DND-41 (cell line): ENCODE results near the gene PCDHGA12.
A peak's percentile ranks its signal among the peaks of the same experiment; 100 is the strongest.

Experiments used
- ATAC-seq: fragments of 200-7000 bp; cut with Tn5 transposase; 3 replicates; pipeline ENCODE4 v1.9.1; 2021; ENCODE audit warnings: low read depth; ENCODE audit not compliant: insufficient read depth
- DNase-seq: peaks from one replicate; pipeline ENCODE4 v3.0.0-alpha.2; 2020
- H2AFZ ChIP-seq: 2 replicates; pipeline ENCODE4 v1.6.0; 2012; ENCODE audit warnings: low read depth, low read length
- H3K27ac ChIP-seq: 2 replicates; pipeline ENCODE4 v1.5.1; 2012; ENCODE audit warnings: low read length, inconsistent platforms
- H3K27me3 ChIP-seq: fragments of 200-600 bp; sonication (generic); 2 replicates; pipeline ENCODE4 v1.6.0; 2012; ENCODE audit warnings: low read length, mild to moderate bottlenecking, inconsistent platforms; ENCODE audit not compliant: insufficient read depth, poor library complexity
- H3K36me3 ChIP-seq: 2 replicates; pipeline ENCODE4 v1.5.1; 2012; ENCODE audit warnings: low read length, inconsistent platforms; ENCODE audit not compliant: insufficient read depth
- H3K4me1 ChIP-seq: 2 replicates; pipeline ENCODE4 v1.5.1; 2012; ENCODE audit warnings: mild to moderate bottlenecking, low read length; ENCODE audit not compliant: insufficient read depth
- H3K4me2 ChIP-seq: 2 replicates; pipeline ENCODE4 v1.6.0; 2012; ENCODE audit warnings: mild to moderate bottlenecking, moderate library complexity, low read length, inconsistent platforms; ENCODE audit not compliant: insufficient read depth
- H3K4me3 ChIP-seq, 2 experiments: fragments of 200-600 bp in 1 of 2; shearing (Covaris generic) in 1 of 2; 2 replicates each; pipeline ENCODE4 v1.5.1; 2012 to 2016; ENCODE audit warnings: inconsistent platforms in 2 of 2, low read length in 2 of 2, mild to moderate bottlenecking in 2 of 2, low read depth in 1 of 2, moderate library complexity in 1 of 2
- H3K79me2 ChIP-seq: 2 replicates; pipeline ENCODE4 v1.6.0; 2012; ENCODE audit warnings: low read length, inconsistent platforms; ENCODE audit not compliant: insufficient read depth
- H3K9ac ChIP-seq: 2 replicates; pipeline ENCODE4 v1.6.0; 2012; ENCODE audit warnings: low read depth, mild to moderate bottlenecking, inconsistent platforms, low read length, moderate library complexity
- H3K9me3 ChIP-seq: 2 replicates; pipeline ENCODE4 v1.5.1; 2012; ENCODE audit warnings: low read length, moderate library complexity, mild to moderate bottlenecking, inconsistent platforms; ENCODE audit not compliant: insufficient read depth, severe bottlenecking
- H4K20me1 ChIP-seq: 2 replicates; pipeline ENCODE4 v1.6.0; 2012; ENCODE audit warnings: low read length; ENCODE audit not compliant: insufficient read depth
- EZH2 ChIP-seq: IDR thresholded peaks from 3 replicates; pipeline ENCODE4 v1.6.1; 2012; ENCODE audit warnings: borderline replicate concordance, low read depth, mild to moderate bottlenecking, moderate library complexity, low read length, inconsistent platforms; ENCODE audit not compliant: severe bottlenecking
- TF ChIP-seq, protein P1 (sequence below): IDR thresholded peaks from 2 replicates; pipeline ENCODE4 v1.5.1; 2012; ENCODE audit warnings: borderline replicate concordance, low read length, moderate library complexity, mild to moderate bottlenecking; ENCODE audit not compliant: poor library complexity, severe bottlenecking; ENCODE audit errors: extremely low read depth

Gene PCDHGA12

DNA sequence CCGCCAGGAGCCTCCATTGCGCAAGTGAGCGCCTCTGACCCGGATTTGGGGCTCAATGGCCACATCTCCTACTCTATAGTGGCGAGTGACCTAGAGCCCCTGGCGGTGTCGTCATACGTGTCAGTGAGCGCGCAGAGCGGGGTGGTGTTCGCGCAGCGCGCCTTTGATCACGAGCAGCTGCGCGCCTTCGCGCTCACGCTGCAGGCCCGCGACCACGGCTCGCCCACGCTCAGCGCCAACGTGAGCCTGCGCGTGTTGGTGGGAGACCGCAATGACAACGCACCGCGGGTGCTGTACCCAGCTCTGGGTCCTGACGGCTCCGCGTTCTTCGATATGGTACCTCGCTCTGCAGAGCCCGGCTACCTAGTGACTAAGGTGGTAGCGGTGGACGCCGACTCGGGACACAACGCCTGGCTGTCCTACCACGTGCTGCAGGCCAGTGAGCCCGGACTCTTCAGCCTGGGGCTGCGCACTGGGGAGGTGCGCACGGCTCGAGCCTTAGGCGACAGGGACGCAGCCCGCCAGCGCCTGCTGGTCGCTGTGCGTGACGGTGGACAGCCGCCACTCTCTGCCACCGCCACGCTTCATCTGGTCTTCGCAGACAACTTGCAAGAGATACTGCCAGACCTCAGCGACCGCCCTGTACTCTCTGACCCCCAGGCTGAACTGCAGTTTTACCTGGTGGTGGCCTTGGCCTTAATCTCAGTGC is 20.6 kb upstream of the PCDHGA12 start:
- Histone ChIP-seq H3K4me3 (no peak overlapping the region), H2AFZ (no peak overlapping the region), H3K36me3 (no peaks in the 10 kb centered on the region), H3K9ac (no peak overlapping the region), H4K20me1 (no peaks in the 10 kb centered on the region), H3K27me3 (no peaks in the 10 kb centered on the region), H3K9me3 (no peaks in the 10 kb centered on the region), H3K4me2 (no peak overlapping the region), H3K4me1 (no peaks in the 10 kb centered on the region), H3K79me2 (no peaks in the 10 kb centered on the region), H3K27ac (no peak overlapping the region)
- TF ChIP-seq, protein P1, sequence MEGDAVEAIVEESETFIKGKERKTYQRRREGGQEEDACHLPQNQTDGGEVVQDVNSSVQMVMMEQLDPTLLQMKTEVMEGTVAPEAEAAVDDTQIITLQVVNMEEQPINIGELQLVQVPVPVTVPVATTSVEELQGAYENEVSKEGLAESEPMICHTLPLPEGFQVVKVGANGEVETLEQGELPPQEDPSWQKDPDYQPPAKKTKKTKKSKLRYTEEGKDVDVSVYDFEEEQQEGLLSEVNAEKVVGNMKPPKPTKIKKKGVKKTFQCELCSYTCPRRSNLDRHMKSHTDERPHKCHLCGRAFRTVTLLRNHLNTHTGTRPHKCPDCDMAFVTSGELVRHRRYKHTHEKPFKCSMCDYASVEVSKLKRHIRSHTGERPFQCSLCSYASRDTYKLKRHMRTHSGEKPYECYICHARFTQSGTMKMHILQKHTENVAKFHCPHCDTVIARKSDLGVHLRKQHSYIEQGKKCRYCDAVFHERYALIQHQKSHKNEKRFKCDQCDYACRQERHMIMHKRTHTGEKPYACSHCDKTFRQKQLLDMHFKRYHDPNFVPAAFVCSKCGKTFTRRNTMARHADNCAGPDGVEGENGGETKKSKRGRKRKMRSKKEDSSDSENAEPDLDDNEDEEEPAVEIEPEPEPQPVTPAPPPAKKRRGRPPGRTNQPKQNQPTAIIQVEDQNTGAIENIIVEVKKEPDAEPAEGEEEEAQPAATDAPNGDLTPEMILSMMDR, result no peak
- no peak for TF ChIP-seq EZH2
- DNase-seq (no peak), ATAC-seq (no peak)

DNA sequence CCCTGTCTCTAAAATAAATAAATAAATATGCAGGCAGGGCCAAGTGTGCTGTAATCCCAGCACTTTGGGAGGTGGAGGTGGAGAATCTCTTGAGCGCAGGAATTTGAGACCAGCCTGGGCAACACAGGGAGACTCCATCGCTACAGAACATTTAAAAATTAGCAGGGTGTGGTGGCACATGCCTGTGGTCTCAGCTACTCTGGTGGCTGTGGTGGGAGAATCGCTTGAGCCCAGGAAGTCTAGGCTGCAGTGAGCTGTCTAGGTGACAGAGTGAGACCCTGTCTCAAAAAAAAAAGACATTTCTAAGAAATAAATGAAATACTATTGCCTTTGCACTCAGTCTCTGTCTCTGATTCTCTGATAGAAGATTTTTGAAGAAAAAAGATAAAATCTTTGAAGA is 18.7 kb upstream of the PCDHGA12 start:
- Histone ChIP-seq H3K4me2 (no peak overlapping the region), H3K79me2 (no peaks in the 10 kb centered on the region), H4K20me1 (no peaks in the 10 kb centered on the region), H3K9ac (no peak overlapping the region), H3K9me3 (no peaks in the 10 kb centered on the region), H3K27me3 (no peaks in the 10 kb centered on the region), H3K4me3 (no peak overlapping the region), H2AFZ (no peak overlapping the region), H3K27ac (no peak overlapping the region), H3K36me3 (no peaks in the 10 kb centered on the region), H3K4me1 (no peaks in the 10 kb centered on the region)
- ATAC-seq, result peak; percentile 56; the same call in 2 of the 3 replicates
- no peak for DNase-seq
- no peak for TF ChIP-seq EZH2
- TF ChIP-seq, protein P1, result no peak

DNA sequence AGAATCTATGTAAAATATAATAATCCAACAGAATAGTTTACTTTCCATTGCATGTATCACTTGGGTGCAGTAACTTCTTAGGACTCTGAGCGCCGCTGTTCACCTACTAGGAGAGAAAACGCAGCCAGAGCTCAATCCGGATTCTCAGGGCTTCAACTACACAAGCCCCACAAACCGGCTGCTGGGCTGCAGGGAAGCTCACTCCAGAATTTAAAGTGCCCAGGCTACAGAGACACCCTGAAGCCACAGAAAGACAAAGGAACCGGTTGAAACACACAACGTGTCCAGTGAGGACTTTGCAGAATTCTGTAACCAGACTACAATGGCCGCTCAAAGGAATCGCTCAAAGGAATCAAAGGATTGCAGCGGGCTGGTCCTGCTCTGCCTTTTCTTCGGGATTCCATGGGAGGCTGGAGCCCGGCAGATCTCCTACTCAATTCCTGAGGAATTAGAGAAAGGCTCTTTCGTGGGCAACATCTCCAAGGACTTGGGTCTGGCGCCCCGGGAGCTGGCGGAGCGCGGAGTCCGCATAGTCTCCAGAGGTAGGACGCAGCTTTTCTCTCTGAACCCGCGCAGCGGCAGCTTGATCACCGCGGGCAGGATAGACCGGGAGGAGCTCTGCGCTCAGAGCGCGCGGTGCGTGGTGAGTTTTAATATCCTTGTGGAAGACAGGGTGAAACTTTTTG is 17.3 kb upstream of the PCDHGA12 start, which contains the start of gene PCDHGA10:
PCDHGA10 (plus strand) TSS at position 134 of the 686 bp plus-strand sequence; CDS start at position 323, 189 bp downstream.
- Histone ChIP-seq H3K4me2 (no peak within 1 kb of the TSS), H2AFZ (peak within 1 kb of the TSS; percentile 49), H3K4me1 (no peaks in the 10 kb centered on the region), H4K20me1 (no peaks in the 10 kb centered on the region), H3K4me3 (no peak within 1 kb of the TSS), H3K27ac (no peak within 1 kb of the TSS), H3K9ac (no peak within 1 kb of the TSS), H3K27me3 (no peaks in the 10 kb centered on the region), H3K36me3 (no peaks in the 10 kb centered on the region), H3K79me2 (no peaks in the 10 kb centered on the region), H3K9me3 (no peaks in the 10 kb centered on the region)
- peak; percentile 80 for ATAC-seq
- no peak for TF ChIP-seq EZH2
- TF ChIP-seq, protein P1, result peak; percentile 65
- peak; percentile 50 for DNase-seq
